Activated naive CD4-positive, alpha-beta T cell treated with anti-CD3 and anti-CD28 coated beads, Interleukin-2, amount 50 U/mL, for 16 hours (primary cell): ENCODE measurements around the gene SPG11.
"Not testable (repeated sequence)": the region's sequence is repeated elsewhere in the genome, so short reads cannot be mapped to it uniquely, and the experiment has no call there.

Experiments used
- DNase-seq: peaks from one replicate; pipeline ENCODE4 v3.0.0-alpha.2; 2020

Gene SPG11

DNA sequence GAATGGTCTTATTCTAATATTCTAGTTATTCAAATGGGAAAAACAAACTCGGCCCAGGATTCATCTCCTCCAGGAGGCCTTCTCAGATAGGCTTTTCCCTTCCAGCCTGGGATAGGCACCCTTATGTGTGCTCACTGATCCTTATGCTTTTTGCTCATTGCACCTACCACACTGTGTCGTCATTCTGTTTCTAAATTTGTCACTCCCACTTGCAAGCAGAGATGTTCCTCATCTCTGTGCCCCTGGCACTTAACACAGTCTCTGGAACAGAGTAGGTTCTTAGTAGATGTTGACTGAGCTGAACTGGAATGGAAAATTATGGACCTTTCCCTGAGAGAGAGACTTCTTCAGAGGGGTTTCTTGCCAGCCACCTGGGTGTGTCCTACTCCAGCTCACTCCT is 18.7 kb upstream of the SPG11 start:
- no peak for DNase-seq

DNA sequence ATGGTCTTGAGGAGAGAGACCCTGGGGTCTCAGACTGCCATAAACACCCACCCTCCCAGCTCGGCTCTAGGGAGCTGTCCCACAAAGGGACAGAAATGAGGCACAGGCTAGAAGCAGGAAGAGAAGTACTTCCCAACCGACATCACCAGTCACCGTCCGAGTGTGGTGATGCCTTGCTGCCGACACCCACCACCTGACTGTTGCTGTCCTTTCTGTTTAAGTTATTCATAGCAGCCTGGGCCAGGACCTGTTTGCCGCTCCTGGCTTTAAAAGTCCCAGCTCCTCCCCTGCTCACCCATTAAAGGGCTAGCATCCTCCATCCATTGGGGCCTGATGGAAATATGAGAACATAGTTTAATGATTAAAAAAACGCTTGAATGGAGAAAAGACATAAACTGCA is 13.2 kb upstream of the SPG11 start:
- no peak for DNase-seq

DNA sequence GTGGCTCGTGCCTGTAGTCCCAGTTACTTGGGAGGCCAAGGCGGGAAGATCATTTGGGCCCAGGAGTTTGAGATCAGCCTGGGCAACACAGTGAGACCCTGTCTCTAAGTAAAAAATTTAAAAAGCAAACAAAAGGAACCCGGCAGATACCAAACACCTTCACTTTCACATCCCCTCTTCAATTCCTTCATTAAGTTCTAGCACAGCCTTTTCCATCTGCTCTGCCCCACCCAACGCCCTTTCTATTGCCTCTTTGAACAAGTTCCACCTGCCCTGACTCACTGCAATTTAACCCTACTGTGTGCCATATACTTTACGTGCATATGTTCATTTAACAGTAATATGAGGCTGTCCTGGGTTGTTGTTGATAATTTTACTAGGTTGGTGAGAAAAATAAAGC is 12.4 kb upstream of the SPG11 start:
- DNase-seq: no peak

GRCh38 chr15:44673639-44674038 is 10.2 kb upstream of the SPG11 start:
- DNase-seq: no peak

DNA sequence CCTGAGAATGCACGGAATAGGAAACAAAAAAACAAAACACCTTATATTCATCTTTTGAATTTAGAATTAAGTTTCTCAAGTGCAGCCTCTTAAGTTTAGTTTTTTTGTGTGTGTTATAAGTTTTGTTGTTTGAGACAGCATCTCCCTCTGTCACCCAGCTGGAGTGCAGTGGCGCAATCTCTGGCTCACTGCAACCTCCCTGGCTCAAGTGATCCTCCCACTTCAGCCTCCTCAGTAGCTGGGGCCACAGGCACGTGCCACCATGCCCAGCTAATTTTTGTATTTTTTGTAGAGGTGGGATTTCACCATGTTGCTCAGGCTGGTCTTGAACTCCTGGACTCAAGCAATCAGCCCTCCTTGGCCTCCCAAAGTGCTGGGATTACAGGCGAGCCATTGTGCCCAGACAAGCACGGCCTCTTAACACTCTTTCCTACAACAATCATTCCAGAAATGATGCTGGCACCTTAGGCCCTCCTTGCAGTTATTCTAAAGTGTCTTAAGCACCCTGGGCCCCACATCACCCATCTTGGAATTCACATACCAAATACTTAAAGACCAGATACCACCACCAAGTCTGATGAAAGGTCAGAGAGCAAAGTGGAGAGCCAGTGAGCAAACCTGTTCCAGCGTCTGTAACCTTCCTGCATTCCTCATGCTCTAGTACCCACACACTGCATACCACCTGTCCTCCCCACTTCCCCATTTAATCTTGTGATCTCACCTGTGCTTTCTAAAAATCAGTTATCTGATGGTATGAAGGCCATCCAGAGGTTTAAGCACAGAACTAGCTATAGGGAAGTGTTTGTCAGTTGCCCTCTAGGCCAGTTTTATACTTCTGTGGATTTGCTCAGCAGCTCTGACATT is 6.9 kb upstream of the SPG11 start:
- no peak for DNase-seq

GRCh38 chr15:44668921-44669320 is 5.5 kb upstream of the SPG11 start:
- no peak for DNase-seq

DNA sequence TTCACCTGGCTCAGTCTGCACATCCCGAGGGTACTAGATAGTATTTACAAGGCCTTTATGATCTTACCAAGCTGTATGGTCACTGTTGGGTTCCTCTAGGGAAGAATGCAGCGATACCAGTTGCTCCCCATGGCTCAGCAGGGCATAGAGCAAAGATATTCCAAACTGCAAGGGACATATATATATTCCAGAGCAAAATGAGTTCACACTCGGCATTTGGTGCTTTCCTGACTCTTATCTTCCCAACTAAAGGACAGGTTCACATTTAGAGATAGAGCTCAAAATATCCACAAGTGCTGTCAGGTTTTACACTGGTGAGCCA is 3.5 kb upstream of the SPG11 start:
- DNase-seq: no peak

- no peak for DNase-seq
Observed at GRCh38 chr15:44666210-44667038, 3.0 kb upstream of the SPG11 start.

DNA sequence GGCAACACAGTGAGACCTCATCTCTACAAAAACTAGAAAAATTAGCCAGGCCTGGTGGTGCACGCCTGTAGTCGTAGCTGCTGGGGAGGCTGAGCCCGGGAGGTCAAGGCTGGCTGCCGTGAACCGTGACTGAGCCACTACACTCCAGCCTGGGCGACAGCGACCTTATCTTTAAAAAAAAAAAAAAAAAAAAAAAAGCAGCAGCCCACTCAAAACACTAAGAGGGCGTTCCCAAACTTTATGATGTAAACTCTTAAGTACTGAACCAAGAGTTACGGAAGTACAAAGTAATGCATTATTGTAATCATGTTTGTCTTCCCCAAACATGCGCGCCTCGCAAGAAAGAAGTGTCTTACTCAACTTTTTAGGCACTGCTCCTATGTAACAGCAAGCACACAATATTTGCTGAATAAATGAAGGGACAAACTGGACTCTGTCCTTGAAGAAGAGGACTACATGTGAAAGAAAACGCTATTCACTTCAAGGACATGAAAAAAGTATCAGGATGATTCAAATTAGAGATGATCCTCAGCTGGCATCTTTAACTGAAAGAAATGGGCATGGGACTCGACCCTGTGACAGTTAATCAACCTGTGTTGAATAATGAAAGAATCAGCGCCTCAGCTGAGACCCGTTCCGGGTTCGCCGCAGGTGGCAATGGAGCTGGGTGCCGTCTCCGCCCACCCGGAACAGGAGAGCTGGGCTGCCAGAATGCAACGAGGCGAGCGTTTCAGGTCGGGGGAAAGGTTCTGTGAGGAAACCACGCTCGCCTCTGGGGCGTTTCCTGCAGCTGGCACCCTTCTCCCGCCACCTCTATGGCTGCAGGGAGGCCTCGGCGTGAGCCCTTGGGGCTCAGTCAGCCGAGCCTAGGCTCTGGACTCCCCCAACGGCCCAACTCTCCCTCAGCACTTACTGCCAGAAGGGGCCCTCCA is 718 bp downstream of the SPG11 start:
- peak; percentile 84 for DNase-seq

DNA sequence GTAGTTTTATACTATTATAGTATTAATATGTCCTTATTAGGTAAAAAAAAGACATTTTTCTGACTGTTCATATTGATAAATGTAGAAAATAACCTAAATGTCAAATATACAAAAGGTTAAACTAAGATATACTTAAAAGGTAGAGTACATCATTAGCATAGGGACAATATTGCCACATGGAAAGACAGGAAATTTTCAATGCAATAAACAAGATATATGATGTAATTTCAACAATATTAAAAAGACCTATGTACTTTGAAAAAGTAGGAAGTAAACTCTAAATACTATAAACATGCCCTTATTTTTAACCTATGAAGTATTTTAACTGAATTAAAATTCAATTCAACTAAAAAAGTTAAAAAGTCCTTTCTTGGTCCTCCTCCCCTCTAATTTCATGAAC is 1.9 kb downstream of the SPG11 start:
- DNase-seq: no peak

- no peak for DNase-seq
Observed at GRCh38 chr15:44659056-44659455, 4.4 kb downstream of the SPG11 start.

DNA sequence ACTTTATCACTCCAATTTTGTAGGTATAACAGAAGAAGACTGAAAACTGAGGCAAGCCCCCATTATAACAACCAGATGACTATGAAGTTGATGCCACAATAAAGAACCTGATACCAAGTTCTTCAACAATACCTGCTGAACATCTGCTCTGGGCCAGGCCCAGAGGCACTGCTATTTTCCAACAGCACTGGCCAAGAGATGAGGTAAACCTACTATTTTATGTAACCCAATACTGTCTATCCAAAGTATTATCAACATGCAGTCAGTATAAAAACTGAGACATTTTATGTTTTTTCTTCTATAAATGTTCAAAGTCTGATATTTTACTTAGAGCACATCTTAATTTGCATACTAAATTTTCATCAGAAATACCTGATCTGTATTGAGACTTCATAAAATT is 6.1 kb downstream of the SPG11 start:
- DNase-seq: no peak

GRCh38 chr15:44656913-44657312 is 6.5 kb downstream of the SPG11 start:
- DNase-seq: no peak

DNA sequence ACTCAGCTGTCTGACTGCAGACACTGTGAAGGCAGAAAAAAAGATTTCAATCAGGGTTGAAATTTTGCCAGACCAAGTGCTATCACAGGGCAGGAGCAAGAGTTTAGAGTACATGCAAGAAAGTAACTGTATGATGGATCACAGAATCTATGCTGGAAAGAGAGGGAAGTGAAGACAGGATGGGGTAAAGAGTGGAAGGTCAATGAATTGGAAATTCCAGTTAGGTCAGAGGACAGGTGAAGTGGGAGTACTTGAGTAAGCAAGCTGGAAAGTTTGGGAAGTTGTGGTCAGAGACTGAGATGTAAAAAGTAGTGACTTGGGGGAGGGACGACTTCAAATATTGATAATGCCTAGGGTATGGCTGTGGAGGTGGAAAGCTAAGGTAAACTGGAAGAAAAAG is 7.2 kb downstream of the SPG11 start:
- no peak for DNase-seq

DNA sequence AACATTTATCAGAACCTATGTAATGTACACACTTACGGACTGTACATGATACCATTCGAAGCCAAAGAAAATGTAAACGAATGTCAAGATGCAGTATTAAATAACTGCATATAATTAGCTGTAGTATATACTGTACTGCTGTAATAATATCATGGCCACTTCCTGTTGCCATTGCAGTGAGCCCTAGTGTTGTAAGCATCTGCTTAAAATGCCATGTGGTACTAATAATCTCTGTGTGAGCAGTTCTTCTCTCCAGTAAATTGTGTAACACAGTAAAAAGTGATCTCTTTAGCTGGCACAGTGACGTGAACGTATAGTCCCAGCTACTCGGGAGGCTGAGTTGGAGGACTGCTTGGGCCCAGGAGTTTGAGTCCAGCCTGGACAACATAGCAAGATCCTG is 8.6 kb downstream of the SPG11 start:
- no peak for DNase-seq

DNA sequence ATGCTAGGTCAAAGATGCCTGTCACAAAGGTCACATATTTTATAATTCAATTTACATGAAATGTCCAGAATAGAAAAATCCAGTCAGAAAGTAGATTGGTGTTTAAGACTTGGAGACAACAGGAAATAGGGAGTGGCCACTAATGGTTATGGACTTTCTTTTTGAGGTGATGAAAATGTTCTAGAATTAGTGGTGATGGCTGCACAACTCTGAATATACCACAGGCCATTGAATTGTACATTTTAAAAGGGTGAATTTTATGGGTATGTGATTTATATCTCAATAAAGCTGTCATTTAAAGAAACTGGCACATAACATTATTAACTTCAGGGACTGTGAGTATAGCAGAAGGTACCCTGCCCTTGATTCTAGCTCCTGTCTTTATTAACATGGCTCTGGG is 15.8 kb downstream of the SPG11 start:
- DNase-seq: no peak

DNA sequence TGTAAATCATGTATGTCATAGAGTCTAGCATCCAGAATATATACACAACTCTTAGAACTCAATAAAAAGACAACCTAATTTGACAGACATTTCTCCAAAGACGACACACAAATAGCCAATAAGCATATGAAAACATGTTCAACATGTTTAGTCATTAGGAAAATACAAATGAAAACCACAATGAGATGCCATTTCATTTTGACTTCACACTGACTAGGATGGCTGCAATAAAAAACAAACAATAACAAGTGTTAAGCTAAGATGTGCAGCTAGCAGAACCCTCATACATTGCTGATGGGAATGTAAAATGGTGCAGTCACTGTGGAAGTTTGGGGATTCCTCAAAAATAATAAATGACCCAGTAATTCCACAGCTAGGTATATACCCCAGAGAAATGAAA is 16.4 kb downstream of the SPG11 start:
- DNase-seq: no peak

DNA sequence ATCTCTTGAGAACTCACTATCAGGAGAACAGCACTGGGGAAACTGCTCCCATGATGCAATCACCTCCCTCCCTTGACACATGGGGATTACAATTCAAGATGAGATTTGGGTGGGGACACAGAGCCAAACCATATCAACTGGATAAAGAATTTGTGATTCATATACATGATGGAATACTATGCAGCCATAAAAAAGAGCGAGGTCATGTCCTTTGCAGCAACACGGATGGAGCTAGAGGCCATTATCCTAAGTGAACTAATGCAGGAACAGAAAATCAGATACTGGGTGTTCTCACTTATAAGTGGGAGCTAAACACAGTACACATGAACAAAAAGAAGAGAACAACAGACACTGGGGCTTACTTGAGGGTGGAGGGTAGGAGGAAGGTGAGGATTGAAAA is 17.0 kb downstream of the SPG11 start:
- DNase-seq: no peak

DNA sequence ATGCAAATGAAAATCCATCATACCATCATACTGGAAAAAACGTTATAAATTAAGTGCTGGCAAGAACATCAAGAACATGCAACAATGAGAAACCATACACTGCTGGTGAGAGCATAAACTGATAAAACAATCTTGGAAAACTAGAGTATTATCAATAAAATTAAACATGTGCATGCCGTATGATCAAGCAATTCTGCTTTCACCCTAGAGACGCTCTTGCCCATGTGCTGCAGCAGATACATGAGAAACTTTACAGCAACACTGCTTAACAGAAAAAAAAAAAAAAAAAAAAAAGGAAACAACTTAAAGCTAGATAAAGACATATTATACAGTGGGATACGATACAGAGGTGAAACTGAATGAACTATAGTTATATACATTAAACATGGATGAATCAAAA is 21.8 kb downstream of the SPG11 start:
- DNase-seq: no peak

GRCh38 chr15:44636976-44637375 is 26.5 kb downstream of the SPG11 start:
- DNase-seq: no peak

DNA sequence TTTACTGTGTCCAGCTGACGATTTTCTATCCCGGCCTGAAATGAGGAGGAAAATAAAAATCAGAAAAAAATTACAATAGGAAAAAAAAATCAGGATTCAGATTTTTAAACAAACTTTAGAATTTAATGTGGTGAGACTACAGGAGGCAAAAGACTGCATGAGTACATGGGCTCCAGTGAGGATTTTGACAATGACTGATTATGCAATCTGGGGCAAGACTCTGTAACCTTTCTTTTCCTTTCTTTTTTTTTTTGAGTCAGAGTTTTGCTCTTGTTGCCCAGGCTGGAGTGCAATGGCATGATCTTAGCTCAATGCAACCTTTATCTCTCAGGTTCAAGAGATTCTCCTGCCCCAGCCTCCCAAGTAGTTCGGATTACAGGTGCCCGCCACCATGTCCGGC is 29.9 kb downstream of the SPG11 start:
- DNase-seq: no peak

GRCh38 chr15:44625286-44625685 is 38.2 kb downstream of the SPG11 start:
- not testable (repeated sequence) for DNase-seq

DNA sequence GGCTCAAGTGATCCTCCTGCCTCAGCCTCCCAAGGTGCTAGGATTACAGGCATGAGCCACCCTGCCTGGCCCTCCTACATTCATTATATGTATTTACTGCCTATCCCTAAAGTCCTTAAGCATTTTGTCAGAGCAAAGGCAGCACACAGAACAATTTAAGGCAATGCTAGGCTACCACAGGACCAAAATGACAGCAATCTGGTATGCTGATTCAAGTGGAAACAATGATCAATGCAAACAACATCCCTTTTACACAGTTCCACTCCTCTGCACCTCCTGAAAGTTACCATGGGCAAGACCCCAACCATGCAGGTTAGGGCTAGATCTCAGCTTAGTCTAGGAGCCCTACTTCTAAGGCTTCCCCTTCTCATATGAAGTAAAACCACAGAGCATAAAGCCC is 40.3 kb downstream of the SPG11 start:
- no peak for DNase-seq
